Neural crest cell (in vitro differentiated cells): ENCODE measurements around the gene CKAP5. TPM values are rescaled to one million over a fixed set of nuclear protein-coding genes. Genes with fewer than 3 reads are reported as not detected.
A peak's percentile ranks its signal among the peaks of the same experiment; 100 is the strongest.

Source experiments
- DNase-seq: peaks from one replicate; pipeline ENCODE4 v3.0.0; 2021; ENCODE audit warnings: low read depth, mixed read lengths, low spot score
- H3K27ac Mint-ChIP-seq: one replicate; pipeline ENCODE4 v1.8.0; 2021; ENCODE audit warnings: mild to moderate bottlenecking, mixed read lengths; ENCODE audit not compliant: unreplicated experiment
- H3K27me3 Mint-ChIP-seq: 2 replicates; pipeline ENCODE4 v1.8.0; 2021; ENCODE audit warnings: low read depth, mild to moderate bottlenecking, mixed read lengths
- H3K36me3 Mint-ChIP-seq: 2 replicates; pipeline ENCODE4 v1.8.0; 2021; ENCODE audit warnings: low read depth, mild to moderate bottlenecking, mixed read lengths
- H3K4me1 Mint-ChIP-seq: 2 replicates; pipeline ENCODE4 v1.8.0; 2021; ENCODE audit warnings: mixed read lengths
- H3K4me3 Mint-ChIP-seq: one replicate; pipeline ENCODE4 v1.8.0; 2021; ENCODE audit warnings: mild to moderate bottlenecking, mixed read lengths
- H3K9me3 Mint-ChIP-seq: 2 replicates; pipeline ENCODE4 v1.8.0; 2021; ENCODE audit warnings: mixed read lengths
- total RNA-seq: library from RNA; stranded (reverse); gene quantifications from 2 replicates; pipeline ENCODE4 v1.2.1, GENCODE V29; 2021
- TF ChIP-seq, protein P1 (sequence below): fragments of 200-600 bp; sonication (generic); conservative IDR thresholded peaks from 2 replicates; pipeline ENCODE4 v1.5.0; 2021; ENCODE audit warnings: antibody characterized with exemption, mild to moderate bottlenecking

Gene CKAP5
- total RNA-seq, 1 donor from 2014 or later: 253 TPM

DNA sequence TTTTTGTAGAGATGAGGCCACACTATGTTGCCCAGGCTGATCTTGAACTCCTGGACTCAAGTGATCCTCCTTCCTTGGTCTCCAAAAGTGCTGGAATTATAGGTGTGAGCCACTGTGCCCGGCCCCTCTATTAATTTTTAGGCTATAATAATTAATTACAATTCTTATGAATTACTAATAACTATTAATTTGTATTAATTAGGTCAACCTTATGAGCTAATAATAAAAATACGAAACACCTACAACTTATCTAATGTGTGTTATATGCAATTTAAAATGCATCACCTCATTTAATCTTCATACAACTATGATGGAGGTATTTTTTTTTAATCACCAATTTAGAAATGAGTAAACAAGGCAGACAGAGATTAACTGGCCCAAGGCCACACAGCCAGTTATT is 46.0 kb upstream of the CKAP5 start:
- Mint-ChIP-seq H3K36me3 (peaks cover 8% of the 10 kb centered on the region), H3K27me3 (no peaks in the 10 kb centered on the region), H3K4me1 (no peaks in the 10 kb centered on the region), H3K9me3 (no peaks in the 10 kb centered on the region), H3K4me3 (no peak overlapping the region), H3K27ac (no peak overlapping the region)
- TF ChIP-seq, protein P1, sequence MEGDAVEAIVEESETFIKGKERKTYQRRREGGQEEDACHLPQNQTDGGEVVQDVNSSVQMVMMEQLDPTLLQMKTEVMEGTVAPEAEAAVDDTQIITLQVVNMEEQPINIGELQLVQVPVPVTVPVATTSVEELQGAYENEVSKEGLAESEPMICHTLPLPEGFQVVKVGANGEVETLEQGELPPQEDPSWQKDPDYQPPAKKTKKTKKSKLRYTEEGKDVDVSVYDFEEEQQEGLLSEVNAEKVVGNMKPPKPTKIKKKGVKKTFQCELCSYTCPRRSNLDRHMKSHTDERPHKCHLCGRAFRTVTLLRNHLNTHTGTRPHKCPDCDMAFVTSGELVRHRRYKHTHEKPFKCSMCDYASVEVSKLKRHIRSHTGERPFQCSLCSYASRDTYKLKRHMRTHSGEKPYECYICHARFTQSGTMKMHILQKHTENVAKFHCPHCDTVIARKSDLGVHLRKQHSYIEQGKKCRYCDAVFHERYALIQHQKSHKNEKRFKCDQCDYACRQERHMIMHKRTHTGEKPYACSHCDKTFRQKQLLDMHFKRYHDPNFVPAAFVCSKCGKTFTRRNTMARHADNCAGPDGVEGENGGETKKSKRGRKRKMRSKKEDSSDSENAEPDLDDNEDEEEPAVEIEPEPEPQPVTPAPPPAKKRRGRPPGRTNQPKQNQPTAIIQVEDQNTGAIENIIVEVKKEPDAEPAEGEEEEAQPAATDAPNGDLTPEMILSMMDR: no peak
- no peak for DNase-seq

DNA sequence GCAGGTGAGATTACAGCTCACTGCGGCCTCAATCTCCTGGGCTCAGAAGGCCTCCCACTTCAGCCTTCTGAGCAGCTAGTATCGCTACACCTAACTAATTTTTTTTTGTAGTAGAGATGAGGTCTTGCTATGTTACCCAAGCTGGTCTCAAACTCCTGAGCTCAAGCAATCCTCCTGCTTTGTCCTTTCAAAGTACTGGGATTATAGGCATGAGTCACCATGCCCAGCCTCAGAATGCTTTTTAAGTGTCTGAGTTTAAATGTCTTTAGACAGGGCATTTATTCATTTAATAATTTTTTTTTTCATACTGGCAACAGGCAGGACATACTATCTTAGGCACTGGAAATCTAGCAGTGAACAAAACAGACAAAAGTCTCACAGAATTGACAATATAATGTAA is 44.6 kb upstream of the CKAP5 start:
- no peaks in the 10 kb centered on the region for H3K9me3 Mint-ChIP-seq
- DNase-seq: no peak
- H3K36me3 Mint-ChIP-seq: peaks cover 6% of the 10 kb centered on the region
- H3K4me3 Mint-ChIP-seq: no peak overlapping the region
- no peaks in the 10 kb centered on the region for H3K27me3 Mint-ChIP-seq
- TF ChIP-seq, protein P1: no peak
- H3K4me1 Mint-ChIP-seq: no peaks in the 10 kb centered on the region
- no peak overlapping the region for H3K27ac Mint-ChIP-seq

DNA sequence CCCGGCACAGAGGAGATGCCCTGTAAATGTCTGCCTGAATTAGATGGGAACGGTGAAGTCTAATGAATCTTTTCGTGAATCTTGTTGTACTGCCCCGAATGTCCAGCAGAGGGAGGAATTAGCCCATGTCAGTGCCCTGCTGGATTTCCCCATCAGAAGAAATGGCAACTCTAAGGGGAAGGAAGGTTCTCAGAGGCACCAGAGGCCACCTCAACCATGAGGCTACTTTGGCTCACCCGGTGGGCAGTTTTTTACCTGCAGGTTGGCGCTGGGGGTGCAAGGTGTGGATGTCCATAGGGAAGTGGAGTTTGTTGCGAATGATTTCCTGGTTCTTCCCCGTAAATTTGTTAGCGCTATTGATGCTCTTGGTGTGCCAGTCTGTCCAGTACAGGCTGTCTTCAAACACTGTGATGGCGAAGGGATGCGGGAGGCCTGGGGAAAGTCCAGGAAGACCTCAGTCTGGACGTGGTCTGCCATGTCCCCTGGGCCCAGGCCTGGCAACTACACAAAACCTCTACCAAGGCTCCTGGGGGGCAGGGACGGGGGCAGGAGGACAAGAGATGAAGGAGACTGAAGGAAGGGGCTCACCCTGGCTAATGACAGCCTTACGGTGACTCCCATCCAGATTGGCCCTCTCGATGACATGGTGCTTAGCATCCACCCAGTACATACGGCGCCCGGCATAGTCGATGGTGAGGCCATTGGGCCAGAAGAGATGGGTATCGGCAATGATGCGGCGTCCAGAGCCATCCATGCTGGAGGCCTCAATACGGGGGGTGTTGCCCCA is 43.8 kb upstream of the CKAP5 start:
- peak overlapping the region; percentile 63 for H3K27ac Mint-ChIP-seq
- no peak overlapping the region for H3K4me3 Mint-ChIP-seq
- no peaks in the 10 kb centered on the region for H3K9me3 Mint-ChIP-seq
- TF ChIP-seq, protein P1: peak; percentile 87
- H3K36me3 Mint-ChIP-seq: peaks cover 6% of the 10 kb centered on the region
- H3K27me3 Mint-ChIP-seq: no peaks in the 10 kb centered on the region
- peak; percentile 81 for DNase-seq
- H3K4me1 Mint-ChIP-seq: no peaks in the 10 kb centered on the region

DNA sequence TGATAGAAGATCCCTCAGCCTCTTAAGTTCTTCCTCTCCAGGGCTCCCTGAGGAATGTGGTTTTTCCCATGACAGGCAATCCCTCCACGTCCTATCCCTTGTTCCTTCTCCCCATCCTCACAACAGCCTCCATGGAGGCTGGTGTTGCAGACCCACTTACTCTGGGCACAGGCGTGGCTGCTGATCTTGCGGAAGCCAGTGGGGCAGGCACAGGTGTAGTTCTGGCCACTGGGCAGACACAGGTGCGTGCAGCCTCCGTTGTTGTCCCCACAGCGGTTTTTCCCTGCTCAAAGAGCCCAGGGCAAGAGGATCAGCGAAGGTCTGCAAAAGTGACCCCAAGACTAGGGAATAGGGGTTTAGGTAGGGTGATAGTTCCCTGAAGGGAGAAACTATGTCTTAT is 43.2 kb upstream of the CKAP5 start:
- TF ChIP-seq, protein P1: no peak
- Mint-ChIP-seq H3K4me3 (no peak overlapping the region), H3K4me1 (no peaks in the 10 kb centered on the region), H3K36me3 (peaks cover 6% of the 10 kb centered on the region), H3K27ac (no peak overlapping the region), H3K27me3 (no peaks in the 10 kb centered on the region), H3K9me3 (no peaks in the 10 kb centered on the region)
- DNase-seq: no peak

DNA sequence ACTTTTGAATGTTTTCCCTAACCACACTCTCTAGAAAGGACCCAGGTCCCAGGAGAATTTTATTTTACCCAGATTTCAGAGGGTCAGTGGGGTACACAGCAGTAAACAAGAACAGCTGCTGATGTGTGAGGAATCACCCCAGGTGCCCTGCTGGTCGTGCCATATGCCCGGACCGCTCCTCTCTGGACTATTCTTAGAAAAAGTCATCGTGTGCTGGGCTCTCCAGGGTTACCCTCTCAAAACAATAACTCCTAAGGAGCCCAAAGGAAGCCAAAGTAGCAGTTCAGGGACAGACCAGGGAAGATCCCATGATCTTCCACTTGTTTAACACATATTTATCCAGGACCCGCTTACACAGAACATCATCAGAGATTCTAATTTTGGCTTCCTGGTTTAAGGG is 42.6 kb upstream of the CKAP5 start:
- Mint-ChIP-seq H3K4me3 (no peak overlapping the region), H3K9me3 (no peaks in the 10 kb centered on the region), H3K27ac (no peak overlapping the region), H3K27me3 (no peaks in the 10 kb centered on the region), H3K36me3 (peaks cover 10% of the 10 kb centered on the region), H3K4me1 (no peaks in the 10 kb centered on the region)
- DNase-seq: no peak
- TF ChIP-seq, protein P1: no peak
